Measurements from ENCODE around the gene ARMC5.

DNA sequence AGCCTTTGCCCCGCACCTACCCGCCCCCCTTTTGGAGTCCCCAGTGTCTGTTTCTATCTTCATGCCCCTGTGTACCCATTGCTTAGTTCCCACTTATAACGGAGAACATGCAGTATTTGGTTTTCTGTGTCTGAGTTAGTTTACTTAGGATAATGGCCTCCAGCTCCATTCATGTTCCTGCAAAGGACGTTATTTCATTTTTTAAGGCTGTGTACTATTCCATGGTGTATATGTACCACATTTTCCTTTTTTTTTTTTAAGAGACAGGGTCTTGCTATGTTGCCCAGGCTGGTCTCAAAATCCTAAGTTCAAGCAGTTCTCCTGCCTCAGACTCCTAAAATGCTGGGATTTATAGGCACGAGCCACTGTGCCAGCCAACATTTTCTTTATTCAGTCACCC is 8.6 kb downstream of the ARMC5 start:
- TF ChIP-seq, protein P1, sequence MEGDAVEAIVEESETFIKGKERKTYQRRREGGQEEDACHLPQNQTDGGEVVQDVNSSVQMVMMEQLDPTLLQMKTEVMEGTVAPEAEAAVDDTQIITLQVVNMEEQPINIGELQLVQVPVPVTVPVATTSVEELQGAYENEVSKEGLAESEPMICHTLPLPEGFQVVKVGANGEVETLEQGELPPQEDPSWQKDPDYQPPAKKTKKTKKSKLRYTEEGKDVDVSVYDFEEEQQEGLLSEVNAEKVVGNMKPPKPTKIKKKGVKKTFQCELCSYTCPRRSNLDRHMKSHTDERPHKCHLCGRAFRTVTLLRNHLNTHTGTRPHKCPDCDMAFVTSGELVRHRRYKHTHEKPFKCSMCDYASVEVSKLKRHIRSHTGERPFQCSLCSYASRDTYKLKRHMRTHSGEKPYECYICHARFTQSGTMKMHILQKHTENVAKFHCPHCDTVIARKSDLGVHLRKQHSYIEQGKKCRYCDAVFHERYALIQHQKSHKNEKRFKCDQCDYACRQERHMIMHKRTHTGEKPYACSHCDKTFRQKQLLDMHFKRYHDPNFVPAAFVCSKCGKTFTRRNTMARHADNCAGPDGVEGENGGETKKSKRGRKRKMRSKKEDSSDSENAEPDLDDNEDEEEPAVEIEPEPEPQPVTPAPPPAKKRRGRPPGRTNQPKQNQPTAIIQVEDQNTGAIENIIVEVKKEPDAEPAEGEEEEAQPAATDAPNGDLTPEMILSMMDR (IDR thresholded peaks at IDR 0.05; ENCODE audit: borderline replicate concordance, extremely low read depth, low read length, poor library complexity, severe bottlenecking) = no peak
- TF ChIP-seq EZH2 (IDR thresholded peaks at IDR 0.05; ENCODE audit: borderline replicate concordance, low read depth, low read length, severe bottlenecking) = no peak
